C4-2B (cell line): ENCODE measurements around the gene RNU1-1.

Source experiments
- ZFX ChIP-seq: fragments of 450-650 bp; IDR thresholded peaks from 2 replicates; pipeline ENCODE4 v1.6.1; 2017
- TF ChIP-seq, protein P1 (sequence below): fragments of 450-650 bp; conservative IDR thresholded peaks from 2 replicates; pipeline ENCODE4 v1.5.1; 2017; ENCODE audit warnings: mild to moderate bottlenecking

GRCh38 chr1:16498573-16499413, 15.3 kb downstream of the RNU1-1 start:
- TF ChIP-seq, protein P1, sequence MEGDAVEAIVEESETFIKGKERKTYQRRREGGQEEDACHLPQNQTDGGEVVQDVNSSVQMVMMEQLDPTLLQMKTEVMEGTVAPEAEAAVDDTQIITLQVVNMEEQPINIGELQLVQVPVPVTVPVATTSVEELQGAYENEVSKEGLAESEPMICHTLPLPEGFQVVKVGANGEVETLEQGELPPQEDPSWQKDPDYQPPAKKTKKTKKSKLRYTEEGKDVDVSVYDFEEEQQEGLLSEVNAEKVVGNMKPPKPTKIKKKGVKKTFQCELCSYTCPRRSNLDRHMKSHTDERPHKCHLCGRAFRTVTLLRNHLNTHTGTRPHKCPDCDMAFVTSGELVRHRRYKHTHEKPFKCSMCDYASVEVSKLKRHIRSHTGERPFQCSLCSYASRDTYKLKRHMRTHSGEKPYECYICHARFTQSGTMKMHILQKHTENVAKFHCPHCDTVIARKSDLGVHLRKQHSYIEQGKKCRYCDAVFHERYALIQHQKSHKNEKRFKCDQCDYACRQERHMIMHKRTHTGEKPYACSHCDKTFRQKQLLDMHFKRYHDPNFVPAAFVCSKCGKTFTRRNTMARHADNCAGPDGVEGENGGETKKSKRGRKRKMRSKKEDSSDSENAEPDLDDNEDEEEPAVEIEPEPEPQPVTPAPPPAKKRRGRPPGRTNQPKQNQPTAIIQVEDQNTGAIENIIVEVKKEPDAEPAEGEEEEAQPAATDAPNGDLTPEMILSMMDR, result no peak; the same call in 1 of the 2 replicates
- peak; percentile 75 for TF ChIP-seq ZFX
